HFF-Myc (cell line): ENCODE measurements around the gene TINCR.
A peak's percentile ranks its signal among the peaks of the same experiment; 100 is the strongest.

Experiments
- DNase-seq: peaks from one replicate; pipeline ENCODE4 v3.0.0-alpha.2; 2011; ENCODE audit warnings: low read depth; ENCODE audit errors: extremely low read depth
- H3K4me3 ChIP-seq: replicated peaks from 2 replicates; pipeline ENCODE4 v1.5.1; 2011; ENCODE audit warnings: low read depth, mild to moderate bottlenecking, control low read depth, low read length
- TF ChIP-seq, protein P1 (sequence below): IDR thresholded peaks from 2 replicates; pipeline ENCODE4 v1.5.1; 2012; ENCODE audit warnings: mild to moderate bottlenecking, low read depth, low read length, control low read depth; ENCODE audit errors: missing control alignments

Gene TINCR

DNA sequence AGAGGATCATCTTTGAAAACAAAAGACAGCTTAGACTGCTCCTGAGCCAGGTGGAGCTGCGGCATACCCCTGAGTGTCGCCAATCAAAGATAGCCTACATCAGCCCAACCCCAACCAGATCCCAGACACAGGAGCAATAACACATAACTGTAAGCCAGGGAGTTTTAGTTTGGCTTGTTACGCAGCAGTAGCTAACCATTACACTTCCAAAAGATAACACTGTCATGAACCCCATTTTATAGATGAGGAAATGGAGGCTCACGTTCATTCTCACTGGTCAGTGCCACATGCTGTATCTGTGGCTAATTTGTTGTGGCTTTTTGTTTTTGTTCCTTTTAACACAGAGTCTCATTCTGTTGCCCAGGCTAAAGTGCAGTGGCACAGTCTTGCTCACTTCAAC is 47.3 kb downstream of the TINCR start:
- TF ChIP-seq, protein P1, sequence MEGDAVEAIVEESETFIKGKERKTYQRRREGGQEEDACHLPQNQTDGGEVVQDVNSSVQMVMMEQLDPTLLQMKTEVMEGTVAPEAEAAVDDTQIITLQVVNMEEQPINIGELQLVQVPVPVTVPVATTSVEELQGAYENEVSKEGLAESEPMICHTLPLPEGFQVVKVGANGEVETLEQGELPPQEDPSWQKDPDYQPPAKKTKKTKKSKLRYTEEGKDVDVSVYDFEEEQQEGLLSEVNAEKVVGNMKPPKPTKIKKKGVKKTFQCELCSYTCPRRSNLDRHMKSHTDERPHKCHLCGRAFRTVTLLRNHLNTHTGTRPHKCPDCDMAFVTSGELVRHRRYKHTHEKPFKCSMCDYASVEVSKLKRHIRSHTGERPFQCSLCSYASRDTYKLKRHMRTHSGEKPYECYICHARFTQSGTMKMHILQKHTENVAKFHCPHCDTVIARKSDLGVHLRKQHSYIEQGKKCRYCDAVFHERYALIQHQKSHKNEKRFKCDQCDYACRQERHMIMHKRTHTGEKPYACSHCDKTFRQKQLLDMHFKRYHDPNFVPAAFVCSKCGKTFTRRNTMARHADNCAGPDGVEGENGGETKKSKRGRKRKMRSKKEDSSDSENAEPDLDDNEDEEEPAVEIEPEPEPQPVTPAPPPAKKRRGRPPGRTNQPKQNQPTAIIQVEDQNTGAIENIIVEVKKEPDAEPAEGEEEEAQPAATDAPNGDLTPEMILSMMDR, result no peak
- DNase-seq, result no peak
- no peak overlapping the region for H3K4me3 ChIP-seq

DNA sequence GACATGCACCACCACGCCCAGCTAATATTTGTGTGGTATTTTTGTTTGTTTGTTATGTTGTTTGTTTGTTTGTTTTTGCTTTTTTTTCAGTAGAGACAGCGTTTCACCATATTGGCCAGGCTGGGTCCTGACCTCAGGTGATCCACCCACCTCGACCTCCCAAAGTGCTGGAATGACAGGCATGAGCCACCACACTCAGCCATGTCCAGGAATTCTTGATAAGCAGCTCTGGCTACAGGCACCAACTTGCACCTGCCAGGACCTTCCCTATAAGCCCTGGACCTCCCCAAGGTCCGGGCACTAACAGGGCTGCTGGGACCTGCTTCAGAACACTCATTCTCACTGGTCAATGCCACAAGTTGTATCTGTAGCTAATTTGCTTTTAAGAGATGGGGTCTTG is 48.7 kb downstream of the TINCR start:
- no peak overlapping the region for H3K4me3 ChIP-seq
- TF ChIP-seq, protein P1, result no peak
- no peak for DNase-seq

DNA sequence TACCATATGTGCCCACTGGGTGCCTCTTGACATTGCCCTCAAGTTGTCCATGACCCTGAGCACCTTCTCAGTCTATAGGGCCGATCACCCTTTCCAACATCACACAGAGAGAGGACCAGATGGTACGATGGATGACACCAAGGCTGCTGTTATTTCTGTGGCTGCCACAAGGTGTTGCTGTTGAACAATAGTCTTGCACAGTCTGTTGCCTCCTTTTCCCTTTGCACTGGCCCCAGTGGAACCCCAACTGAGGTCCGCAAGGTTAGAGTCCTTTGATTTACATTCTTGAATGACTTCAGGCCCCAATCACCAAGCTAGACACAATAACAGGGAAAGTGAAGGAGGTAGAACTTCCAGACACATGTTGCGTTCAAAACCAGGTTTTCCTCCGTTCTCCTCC is 52.0 kb downstream of the TINCR start:
- no peak for DNase-seq
- no peak overlapping the region for H3K4me3 ChIP-seq
- TF ChIP-seq, protein P1, result peak; percentile 32

DNA sequence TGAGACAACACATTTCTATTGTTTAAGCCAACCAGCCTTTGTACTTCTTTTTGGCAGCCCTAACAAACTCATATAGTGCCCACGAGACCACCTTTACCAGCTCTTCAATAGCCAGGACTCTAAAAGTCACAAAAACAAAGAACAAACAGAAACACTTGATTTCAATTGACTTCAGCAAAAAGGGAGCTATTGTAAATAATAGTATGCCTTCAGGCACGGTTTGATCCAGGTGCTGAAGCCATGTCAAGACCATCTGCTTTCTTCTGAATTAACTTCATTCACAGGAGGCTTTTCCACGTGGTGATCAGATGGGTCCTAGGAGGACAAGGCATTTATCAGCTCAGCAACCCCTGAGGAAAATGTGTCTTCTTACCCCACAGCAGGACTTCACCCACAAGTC is 53.8 kb downstream of the TINCR start:
- TF ChIP-seq, protein P1, result no peak
- DNase-seq, result no peak
- no peak overlapping the region for H3K4me3 ChIP-seq

DNA sequence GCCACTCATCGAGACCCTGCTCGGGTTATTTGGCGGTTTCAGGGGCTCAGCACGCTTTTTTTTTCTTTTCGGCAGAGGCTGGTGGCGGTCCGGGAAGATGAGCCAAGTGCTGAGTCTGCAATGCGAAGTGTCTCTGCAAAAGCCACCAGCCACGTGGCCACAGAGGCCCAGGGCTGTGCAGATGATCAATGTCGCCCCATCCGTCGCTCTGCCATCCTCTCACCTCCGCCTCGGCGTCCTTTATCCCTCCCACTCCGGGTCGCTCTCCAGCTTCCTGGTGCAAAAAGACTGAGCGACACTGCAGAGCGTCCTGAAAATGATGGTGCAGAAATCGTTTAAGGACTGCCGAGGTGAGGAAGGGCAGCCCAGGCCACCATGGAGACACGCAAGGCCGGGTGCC is 55.0 kb downstream of the TINCR start:
- DNase-seq, result no peak
- no peak overlapping the region for H3K4me3 ChIP-seq
- TF ChIP-seq, protein P1, result no peak
